HG02763 (cell line): Measurements from ENCODE around the gene SNX30.

ENCODE experiments used
- ATAC-seq: cut with Tn5 transposase; IDR thresholded peaks from one replicate; pipeline ENCODE4 v1.9.1; 2021; ENCODE audit warnings: mild to moderate bottlenecking, moderate library complexity; ENCODE audit not compliant: unreplicated experiment

SNX30 gene

DNA sequence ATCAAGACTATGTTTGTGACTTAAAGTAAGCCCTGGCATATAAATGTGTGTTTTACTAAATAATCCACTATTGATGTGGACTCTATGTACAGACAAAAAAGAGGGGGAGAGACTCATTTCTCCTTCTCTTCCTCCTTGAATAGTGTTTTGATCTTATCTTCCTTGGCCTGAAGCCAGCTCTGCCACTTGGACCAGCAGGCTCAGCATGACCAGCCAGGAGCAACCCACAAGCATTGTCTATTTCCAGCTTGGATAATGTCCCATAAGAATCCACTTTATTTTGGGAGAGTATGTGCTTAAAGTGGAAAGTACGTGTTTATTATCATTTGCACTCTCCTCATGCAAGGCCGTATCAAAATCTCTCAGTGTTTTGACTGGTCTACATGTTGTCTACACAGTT is 164.0 kb downstream of the SNX30 start:
- no peak for ATAC-seq

DNA sequence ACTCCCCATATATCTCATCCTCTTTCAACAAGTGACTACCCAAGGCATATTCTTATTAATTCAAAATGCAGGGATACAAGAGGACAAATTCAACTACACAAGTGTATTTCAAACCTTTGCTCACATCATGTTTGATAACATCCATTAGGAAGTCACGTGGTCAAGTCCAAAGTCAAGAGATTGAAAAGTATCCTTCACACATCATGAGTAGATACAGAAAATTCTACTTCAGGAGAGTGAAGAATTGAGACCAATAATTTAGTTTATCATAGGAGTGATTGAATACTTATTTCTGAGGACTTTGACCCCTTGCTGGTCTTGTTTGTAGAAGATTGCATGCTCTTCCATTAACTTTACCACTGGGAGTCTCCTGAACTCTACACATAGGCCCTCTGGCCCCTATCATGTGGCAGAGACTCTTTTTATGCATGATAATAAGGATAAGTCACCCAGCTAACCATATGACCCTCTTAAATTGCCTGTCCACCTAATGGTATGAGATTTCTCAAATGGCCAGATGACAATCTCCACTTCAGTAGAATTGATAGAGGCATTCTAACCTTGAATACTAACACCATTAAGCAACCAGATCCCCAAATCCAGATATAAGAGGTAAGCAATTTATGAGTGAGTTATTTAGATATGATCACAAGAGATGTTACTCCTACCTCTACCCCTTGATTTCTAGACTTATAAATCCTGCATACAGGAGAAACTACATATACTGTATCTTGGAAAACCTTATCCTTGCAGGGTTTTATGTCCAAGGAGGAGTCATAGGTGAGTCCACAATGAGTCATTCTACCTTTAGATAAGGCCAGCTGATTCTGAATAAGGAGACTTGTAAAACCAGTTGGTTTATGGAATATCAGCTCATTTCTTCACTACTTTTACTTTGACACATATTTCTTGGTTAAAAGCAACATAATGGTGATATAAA is 166.8 kb downstream of the SNX30 start:
- ATAC-seq: no peak

DNA sequence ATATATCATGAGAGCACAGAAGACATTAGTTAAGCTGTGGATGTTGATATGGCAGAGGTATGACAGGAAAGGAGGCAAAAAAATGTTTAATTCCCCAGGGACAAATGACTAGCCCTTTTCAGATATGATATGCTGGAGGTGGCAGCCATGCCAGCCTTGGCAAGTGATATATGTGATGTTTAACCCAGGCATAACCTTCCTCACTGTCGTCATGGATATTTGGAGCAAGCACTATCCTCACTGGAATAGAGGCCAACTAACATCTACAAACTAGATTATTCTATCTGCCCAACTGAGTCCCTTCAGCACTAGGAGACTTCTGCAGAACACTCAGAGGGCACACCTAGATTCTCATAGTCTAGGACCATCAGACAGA is 167.4 kb downstream of the SNX30 start:
- no peak for ATAC-seq

DNA sequence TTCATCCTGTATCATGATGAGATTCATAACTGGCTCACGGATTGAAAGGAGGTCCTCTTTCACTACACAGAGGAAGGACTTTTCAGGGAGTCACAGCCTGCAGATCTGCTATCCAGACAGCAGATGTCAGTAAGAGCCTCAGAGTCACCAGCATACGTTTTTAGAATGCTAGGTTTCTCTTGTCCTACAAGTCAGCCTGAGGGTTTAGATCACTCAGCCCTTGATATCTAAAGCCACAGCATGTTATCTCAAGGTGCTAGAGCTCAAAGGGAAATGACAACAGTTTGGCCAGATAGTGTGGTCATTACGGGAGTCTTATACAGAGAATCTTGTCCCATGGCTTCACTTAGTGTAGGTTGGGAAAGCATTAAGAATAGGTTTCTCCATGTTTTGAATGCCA is 171.0 kb downstream of the SNX30 start:
- no peak for ATAC-seq
